ENCODE results near the gene LRRK1.
"Not testable (repeated sequence)": the region's sequence is repeated elsewhere in the genome, so short reads cannot be mapped to it uniquely, and the experiment has no call there.

LRRK1 gene

GRCh38 chr15:101091080-101092017, 172.2 kb downstream of the LRRK1 start:
- 0 out of 2 replicates have a peak overlapping the region, but pooled peaks have one; percentile 2 for H3K27ac ChIP-seq
- ChIA-PET CTCF (interaction anchor here (0.7 kb wide), 1 partner anchor 202 kb away, joined by 3 read pairs; no protein-coding TSS in a partner anchor), POLR2A (ENCODE audit: low non-redundant PET) (no interaction called here)
- TF ChIP-seq CTCF (conservative IDR thresholded peaks at IDR 0.05; ENCODE audit: low read depth), result no peak
- DNase-seq (ENCODE audit: low spot score), result no peak

- DNase-seq (ENCODE audit: low spot score), result no peak
- no peak for TF ChIP-seq CTCF (conservative IDR thresholded peaks at IDR 0.05; ENCODE audit: low read depth)
- H3K27ac ChIP-seq, result no peak overlapping the region
- ChIA-PET POLR2A (ENCODE audit: low non-redundant PET) (no interaction called here), CTCF (no interaction called here)
Measured at GRCh38 chr15:101092156-101092866, 173.2 kb downstream of the LRRK1 start.

GRCh38 chr15:101092867-101093202, 173.7 kb downstream of the LRRK1 start:
- no peak for DNase-seq (ENCODE audit: low spot score)
- no peak overlapping the region for H3K27ac ChIP-seq
- TF ChIP-seq CTCF (conservative IDR thresholded peaks at IDR 0.05; ENCODE audit: low read depth), result no peak
- ChIA-PET POLR2A (ENCODE audit: low non-redundant PET) (no interaction called here), CTCF (no interaction called here)

GRCh38 chr15:101093958-101094357, 174.8 kb downstream of the LRRK1 start:
- POLR2A ChIA-PET (ENCODE audit: low non-redundant PET), result no interaction called here

GRCh38 chr15:101095796-101096406, 176.7 kb downstream of the LRRK1 start:
- POLR2A ChIA-PET (ENCODE audit: low non-redundant PET); DNase-seq (ENCODE audit: low spot score); H3K27ac ChIP-seq; CTCF ChIA-PET: not testable (repeated sequence)

More at GRCh38 chr15:101093958-101094357, 174.8 kb downstream of the LRRK1 start:
- no peak for DNase-seq (ENCODE audit: low spot score)
- no peak overlapping the region for H3K27ac ChIP-seq
- CTCF ChIA-PET, result no interaction called here
- TF ChIP-seq CTCF (conservative IDR thresholded peaks at IDR 0.05; ENCODE audit: low read depth), result no peak

- no peak for DNase-seq (ENCODE audit: low spot score)
- TF ChIP-seq CTCF (conservative IDR thresholded peaks at IDR 0.05; ENCODE audit: low read depth), result no peak
- no peak overlapping the region for H3K27ac ChIP-seq
- CTCF ChIA-PET, result interaction anchor here (0.5 to 1.0 kb wide), 2 partner anchors 9 to 461 kb away, joined by 3 to 4 read pairs; no protein-coding TSS in a partner anchor
- POLR2A ChIA-PET (ENCODE audit: low non-redundant PET), result no interaction called here
Measured at GRCh38 chr15:101097111-101097510, 178.0 kb downstream of the LRRK1 start.
